Memory B cell (primary cell): ENCODE measurements around the gene UBL7.

Experiments
- ATAC-seq: fragments of 150-1000 bp; cut with Tn5 transposase; 2 replicates; pipeline ENCODE4 v1.10.0; 2021; ENCODE audit warnings: low read depth, mild to moderate bottlenecking, moderate library complexity
- DNase-seq, 2 donors: peaks; one replicate each; pipeline ENCODE4 v3.0.0; 2022; ENCODE audit warnings: low spot score in 2 of 2
- H3K27ac Mint-ChIP-seq: one replicate; pipeline ENCODE4 v1.8.0; 2022; ENCODE audit warnings: mild to moderate bottlenecking, moderate library complexity, mixed read lengths
- H3K27me3 Mint-ChIP-seq: one replicate; pipeline ENCODE4 v1.8.0; 2022; ENCODE audit warnings: mixed read lengths
- H3K36me3 Mint-ChIP-seq: one replicate; pipeline ENCODE4 v1.8.0; 2022; ENCODE audit warnings: mild to moderate bottlenecking, mixed read lengths
- H3K4me1 Mint-ChIP-seq: one replicate; pipeline ENCODE4 v1.8.0; 2022; ENCODE audit warnings: mixed read lengths
- H3K4me3 Mint-ChIP-seq: one replicate; pipeline ENCODE4 v1.8.0; 2022; ENCODE audit warnings: mild to moderate bottlenecking, moderate library complexity, mixed read lengths
- H3K9me3 Mint-ChIP-seq: one replicate; pipeline ENCODE4 v1.8.0; 2022; ENCODE audit warnings: mixed read lengths

The UBL7 gene

DNA sequence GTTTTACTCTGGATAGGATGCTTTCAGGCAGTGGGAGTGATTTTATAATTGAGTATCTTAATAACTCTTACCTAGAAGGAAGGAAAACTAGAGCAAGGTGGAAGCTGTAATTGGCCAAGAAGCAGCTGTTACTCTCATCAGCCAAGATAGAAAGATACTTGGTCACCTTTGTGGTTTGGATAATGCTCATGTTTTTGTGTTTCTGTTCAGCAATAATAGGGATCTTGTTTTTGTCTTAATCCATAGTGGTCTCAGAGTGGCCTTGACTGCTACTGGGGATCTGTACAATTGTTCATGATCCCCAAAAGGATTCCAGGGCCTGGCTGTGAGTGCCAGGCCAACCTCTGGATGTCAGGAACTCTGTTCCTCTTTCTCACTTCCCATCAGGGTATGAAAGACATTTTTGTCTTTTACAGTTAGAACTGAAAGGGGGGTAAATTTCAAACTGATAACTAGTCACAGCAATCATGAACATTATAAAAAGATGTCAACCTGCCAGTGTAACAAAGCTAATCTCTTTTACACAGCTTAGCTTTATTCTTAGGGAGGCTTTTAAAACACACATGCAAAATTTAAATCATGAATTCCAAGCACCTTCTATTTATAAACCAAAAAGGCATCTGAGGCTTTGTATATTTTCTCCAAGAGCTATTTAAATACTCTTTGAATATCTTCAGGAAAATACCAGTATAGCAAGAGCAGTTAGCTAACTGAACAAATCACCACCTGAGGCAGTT lies 6.0 kb downstream of the UBL7 start:
- Mint-ChIP-seq H3K9me3 (no peaks in the 10 kb centered on the region), H3K27ac (no peak overlapping the region), H3K4me3 (no peak overlapping the region), H3K36me3 (peaks cover 39% of the 10 kb centered on the region), H3K27me3 (no peaks in the 10 kb centered on the region), H3K4me1 (peaks cover 7% of the 10 kb centered on the region)
- DNase-seq = no peak
- ATAC-seq = no peak

DNA sequence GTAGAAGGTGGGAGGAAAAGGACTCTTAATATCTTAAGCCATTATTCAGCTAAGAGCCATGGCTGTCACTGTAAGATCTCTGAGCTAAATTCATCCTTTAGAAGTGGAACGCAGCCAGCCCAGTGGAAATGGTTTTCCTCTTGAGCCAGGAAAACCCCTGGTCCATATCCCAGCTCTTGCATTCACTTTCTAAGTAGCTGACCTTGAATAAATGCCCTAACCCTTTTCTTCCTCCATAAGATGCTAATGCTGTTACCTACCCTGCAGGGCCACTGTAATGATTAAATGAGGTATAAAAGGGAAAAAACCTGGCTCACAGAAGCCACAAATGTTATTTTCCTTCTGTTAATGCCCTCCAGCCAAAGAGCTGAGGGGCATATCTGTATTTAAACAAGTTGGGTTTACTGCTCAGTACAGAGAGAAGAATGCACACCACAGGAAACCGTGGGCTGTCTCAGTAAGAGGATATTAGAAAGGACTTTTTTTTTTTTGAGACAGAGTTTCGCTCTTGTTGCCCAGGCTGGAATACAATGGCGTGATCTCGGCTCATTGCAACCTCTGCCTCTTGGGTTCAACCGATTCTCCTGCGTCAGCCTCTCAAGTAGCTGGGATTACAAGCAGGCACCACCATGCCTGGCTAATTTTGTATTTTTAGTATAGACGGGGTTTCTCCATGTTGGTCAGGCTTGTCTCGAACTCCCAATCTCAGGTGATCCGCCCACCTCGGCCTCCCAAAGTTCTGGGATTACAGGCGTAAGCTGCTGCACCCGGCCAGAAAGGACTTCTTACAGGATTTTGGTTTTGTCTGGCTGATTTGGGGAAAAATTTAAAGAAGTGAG lies 6.8 kb downstream of the UBL7 start:
- no peak for ATAC-seq
- peaks cover 7% of the 10 kb centered on the region for H3K4me1 Mint-ChIP-seq
- no peaks in the 10 kb centered on the region for H3K9me3 Mint-ChIP-seq
- H3K36me3 Mint-ChIP-seq = peaks cover 47% of the 10 kb centered on the region
- no peak overlapping the region for H3K27ac Mint-ChIP-seq
- DNase-seq = no peak
- H3K4me3 Mint-ChIP-seq = no peak overlapping the region
- H3K27me3 Mint-ChIP-seq = no peaks in the 10 kb centered on the region

DNA sequence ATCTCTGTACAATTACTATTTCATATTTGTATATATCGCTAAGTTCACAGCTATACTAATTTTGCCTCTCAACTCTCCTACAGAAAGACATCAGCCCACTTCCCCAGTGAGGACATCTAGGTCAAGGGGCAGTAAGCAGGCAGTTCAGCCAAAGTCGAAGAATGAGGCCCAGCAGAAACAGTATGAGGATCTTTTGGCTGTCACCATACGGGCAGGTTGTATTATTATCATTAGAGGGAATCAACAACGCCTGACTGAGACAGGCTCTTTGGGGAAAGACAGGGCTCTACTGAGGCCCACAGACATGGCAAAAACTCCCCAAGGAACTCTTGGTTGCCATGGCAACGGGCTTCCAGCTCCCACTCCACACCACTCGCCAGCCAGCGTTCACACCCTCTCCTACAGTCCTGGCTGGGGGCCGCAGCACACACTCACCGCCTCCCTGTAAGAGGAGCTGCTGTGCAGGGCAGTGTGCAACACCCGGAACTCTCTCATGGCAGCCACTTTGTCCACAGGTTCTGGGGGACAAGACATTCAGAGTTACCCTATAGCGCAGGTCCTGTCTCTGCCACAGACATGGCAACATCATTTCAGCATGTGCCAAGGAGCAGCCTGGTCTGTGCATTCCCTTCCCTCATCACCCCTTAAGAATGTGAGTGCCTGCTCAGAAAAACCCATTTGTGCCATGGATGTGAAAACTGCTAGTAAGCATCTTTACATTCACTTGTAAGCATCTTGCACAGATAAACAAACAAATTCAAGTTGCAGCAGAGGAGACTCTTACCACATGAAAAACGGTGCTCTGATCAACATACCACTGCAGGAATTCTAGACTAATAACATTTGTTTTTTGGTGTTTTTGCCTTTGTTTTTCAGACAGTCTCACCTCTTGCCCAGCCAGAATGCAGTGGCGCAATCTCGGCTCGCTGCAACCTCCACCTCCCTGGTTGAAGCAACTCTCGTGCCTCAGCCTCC lies 8.8 kb downstream of the UBL7 start:
- ATAC-seq (no peak), DNase-seq (no peak)
- Mint-ChIP-seq H3K4me1 (peaks cover 2% of the 10 kb centered on the region), H3K36me3 (peaks cover 50% of the 10 kb centered on the region), H3K9me3 (no peaks in the 10 kb centered on the region), H3K27ac (no peak overlapping the region), H3K4me3 (no peak overlapping the region), H3K27me3 (no peaks in the 10 kb centered on the region)

DNA sequence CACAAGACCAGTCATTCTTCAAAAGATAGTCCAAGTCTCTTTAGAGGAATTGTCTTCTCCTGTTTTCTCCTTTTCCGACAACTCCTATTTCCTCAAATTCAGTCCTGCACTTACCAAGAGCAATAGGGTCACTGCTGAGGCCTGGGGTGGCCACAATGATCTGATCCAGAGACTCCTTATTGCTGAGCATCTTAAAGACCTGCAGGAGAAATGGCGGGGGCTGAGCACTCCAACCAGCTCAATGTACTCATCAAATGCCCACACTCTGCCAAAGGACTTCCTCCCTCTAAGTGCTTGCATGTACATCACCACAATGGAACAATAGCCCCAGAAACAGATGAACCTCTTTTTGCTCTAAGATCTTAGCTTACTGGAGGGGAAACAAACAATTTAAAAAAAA lies 9.6 kb downstream of the UBL7 start:
- H3K4me1 Mint-ChIP-seq = peaks cover 2% of the 10 kb centered on the region
- H3K27ac Mint-ChIP-seq = no peak overlapping the region
- ATAC-seq (no peak), DNase-seq (no peak)
- H3K36me3 Mint-ChIP-seq = peaks cover 54% of the 10 kb centered on the region
- no peaks in the 10 kb centered on the region for H3K9me3 Mint-ChIP-seq
- no peaks in the 10 kb centered on the region for H3K27me3 Mint-ChIP-seq
- no peak overlapping the region for H3K4me3 Mint-ChIP-seq

DNA sequence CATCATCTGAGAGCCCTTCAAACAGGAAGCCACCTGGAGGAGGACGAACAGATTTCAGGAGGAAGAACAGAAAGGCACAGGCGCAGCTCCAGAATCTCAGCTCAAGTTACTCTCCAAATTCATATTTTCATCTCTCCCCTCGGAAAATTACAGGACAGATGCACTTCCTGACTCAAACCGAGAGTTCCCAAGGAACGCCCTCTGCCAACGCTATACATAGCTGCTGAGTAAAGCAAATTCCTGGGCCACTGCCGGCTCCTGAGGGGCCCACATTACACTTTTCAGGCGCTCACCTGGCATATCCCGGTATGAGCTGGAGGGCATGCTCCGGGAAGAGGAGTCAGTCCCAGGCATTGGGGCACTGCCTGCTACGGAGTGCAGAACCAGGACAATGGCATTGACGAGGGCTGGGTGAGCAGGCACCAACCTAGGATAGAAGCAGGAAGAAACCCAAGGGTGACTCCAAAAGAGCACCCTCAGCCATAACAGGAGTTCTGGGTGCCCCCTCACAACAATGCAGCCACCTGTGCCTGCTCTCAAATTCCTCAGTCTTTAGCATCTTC lies 11.2 kb downstream of the UBL7 start:
- Mint-ChIP-seq H3K9me3 (no peaks in the 10 kb centered on the region), H3K36me3 (peaks cover 52% of the 10 kb centered on the region), H3K27me3 (no peaks in the 10 kb centered on the region), H3K27ac (no peak overlapping the region), H3K4me3 (no peak overlapping the region), H3K4me1 (peaks cover 2% of the 10 kb centered on the region)
- DNase-seq (no peak), ATAC-seq (no peak)

GRCh38 chr15:74449095-74449494 lies 11.9 kb downstream of the UBL7 start:
- H3K36me3 Mint-ChIP-seq = peaks cover 53% of the 10 kb centered on the region
- DNase-seq (no peak), ATAC-seq (no peak)
- no peaks in the 10 kb centered on the region for H3K27me3 Mint-ChIP-seq
- peaks cover 2% of the 10 kb centered on the region for H3K4me1 Mint-ChIP-seq
- H3K4me3 Mint-ChIP-seq = no peak overlapping the region
- H3K9me3 Mint-ChIP-seq = no peaks in the 10 kb centered on the region
- no peak overlapping the region for H3K27ac Mint-ChIP-seq

DNA sequence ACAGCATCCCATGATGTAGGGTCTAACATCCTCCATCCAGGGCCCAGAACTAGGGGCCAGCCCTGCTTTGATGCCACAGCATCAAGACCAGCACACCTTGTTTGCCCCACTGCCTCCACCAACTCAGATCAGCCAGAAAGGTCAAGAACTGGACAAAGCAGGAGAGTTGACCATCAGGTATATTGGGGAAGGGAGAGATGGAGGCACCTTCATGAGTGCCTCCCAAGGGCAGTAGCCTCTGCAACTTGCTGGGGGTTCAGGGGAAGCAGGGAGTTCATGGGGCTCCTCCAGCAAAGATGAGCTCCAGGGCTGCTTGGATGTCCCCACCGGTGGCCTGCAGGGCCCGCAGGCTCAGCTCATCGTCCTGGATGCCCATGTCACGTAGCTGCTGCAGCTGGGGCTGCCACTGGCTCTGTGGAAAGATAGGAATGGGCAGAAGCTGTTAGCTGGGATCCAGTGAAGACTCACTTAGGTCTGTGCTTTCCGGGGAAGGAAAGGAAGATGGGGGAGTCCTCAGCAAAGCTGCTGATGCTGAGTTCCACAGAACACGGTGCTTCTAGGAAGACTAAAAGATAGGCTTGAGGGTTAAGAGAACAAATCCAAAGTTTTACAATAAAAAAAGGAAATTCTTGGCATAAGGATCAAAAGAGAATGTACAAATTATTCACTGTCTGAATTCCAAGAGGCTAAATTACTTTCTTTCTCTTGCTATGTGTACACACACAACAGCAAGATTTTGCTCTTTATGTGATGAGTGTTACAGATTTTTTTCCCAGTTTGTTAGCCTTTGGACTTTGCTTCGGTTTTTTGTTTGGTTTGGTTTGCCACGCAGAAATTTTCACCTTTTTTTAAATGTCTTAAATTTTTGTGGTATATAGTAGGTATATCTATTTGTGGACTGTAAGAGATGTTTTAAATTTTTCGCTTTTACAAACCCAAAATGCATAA lies 14.9 kb downstream of the UBL7 start:
- H3K27ac Mint-ChIP-seq = no peak overlapping the region
- DNase-seq = no peak
- no peaks in the 10 kb centered on the region for H3K27me3 Mint-ChIP-seq
- H3K4me1 Mint-ChIP-seq = peaks cover 5% of the 10 kb centered on the region
- H3K9me3 Mint-ChIP-seq = no peaks in the 10 kb centered on the region
- H3K36me3 Mint-ChIP-seq = peaks cover 44% of the 10 kb centered on the region
- ATAC-seq = no peak
- H3K4me3 Mint-ChIP-seq = no peak overlapping the region

- Mint-ChIP-seq H3K27ac (no peak overlapping the region), H3K4me3 (no peak overlapping the region), H3K9me3 (no peaks in the 10 kb centered on the region), H3K4me1 (peaks cover 5% of the 10 kb centered on the region), H3K36me3 (peaks cover 30% of the 10 kb centered on the region), H3K27me3 (no peaks in the 10 kb centered on the region)
- no peak for ATAC-seq
- DNase-seq = no peak
Measured at GRCh38 chr15:74444106-74445062, 16.6 kb downstream of the UBL7 start.

DNA sequence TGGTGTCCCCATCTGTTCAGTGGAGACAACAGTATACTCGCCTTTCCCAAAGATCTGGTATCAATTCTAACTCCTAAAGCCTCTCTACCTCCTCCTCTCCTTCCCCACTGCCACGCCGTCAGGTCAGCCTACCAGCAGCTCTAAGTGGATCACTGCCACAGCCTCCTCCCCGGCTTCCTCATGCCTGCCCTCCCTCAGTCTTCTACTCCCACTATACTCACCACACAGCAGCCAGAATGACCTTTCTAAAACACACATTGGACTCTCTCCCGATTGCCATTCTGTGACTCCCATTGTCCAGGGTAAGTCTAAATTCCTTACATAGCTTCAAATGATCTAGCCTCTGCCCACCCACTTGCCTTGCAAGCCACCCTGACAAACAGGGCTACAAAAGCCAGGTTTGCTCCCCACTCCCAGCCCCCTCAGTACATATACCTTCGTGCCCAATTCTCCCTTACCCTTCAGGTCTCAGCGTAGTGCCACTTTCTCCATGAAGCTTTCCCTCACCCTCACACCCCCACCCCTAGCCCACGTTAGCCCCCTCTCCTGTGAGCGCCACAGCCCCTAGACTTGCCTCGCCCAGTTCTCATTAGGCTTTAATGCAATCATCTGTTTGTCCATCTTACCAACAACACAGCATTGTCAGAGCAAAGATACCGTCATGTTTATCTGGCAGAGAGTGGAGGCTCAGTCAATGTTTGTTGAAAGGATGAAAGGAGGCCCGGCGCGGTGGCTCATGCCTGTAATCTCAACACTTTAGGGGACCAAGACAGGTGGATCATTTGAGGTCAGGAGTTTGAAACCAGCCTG lies 17.7 kb downstream of the UBL7 start:
- peaks cover 11% of the 10 kb centered on the region for H3K4me1 Mint-ChIP-seq
- ATAC-seq = no peak
- no peak overlapping the region for H3K4me3 Mint-ChIP-seq
- H3K27me3 Mint-ChIP-seq = no peaks in the 10 kb centered on the region
- no peaks in the 10 kb centered on the region for H3K9me3 Mint-ChIP-seq
- no peak for DNase-seq
- H3K27ac Mint-ChIP-seq = no peak overlapping the region
- peaks cover 23% of the 10 kb centered on the region for H3K36me3 Mint-ChIP-seq

GRCh38 chr15:74442604-74443003 lies 18.4 kb downstream of the UBL7 start:
- no peak for ATAC-seq
- Mint-ChIP-seq H3K4me3 (no peak overlapping the region), H3K27ac (peak overlapping the region; percentile 18), H3K27me3 (no peaks in the 10 kb centered on the region), H3K36me3 (peaks cover 16% of the 10 kb centered on the region), H3K9me3 (no peaks in the 10 kb centered on the region), H3K4me1 (peaks cover 12% of the 10 kb centered on the region)
- no peak for DNase-seq

DNA sequence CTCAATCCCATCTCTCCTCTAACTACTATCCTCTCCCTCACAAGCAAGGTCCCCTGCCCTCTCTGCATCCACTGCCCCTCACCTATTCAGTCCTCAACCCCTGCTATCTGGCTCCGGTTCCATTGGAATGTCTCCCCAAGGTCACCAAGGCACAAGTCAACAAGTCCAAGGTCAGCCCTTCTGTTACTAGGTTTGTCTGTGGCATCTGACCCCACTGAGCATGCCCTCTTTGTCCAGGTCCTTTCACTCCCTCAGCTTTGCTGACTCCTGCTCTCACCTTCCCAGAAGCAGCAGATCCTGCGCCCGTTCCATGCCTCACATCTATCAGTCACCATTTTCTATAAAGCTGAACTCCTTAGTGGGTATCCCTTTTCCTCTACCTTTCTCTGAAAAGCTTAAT lies 18.9 kb downstream of the UBL7 start:
- no peaks in the 10 kb centered on the region for H3K9me3 Mint-ChIP-seq
- peak overlapping the region; percentile 18 for H3K27ac Mint-ChIP-seq
- peaks cover 12% of the 10 kb centered on the region for H3K4me1 Mint-ChIP-seq
- no peak for ATAC-seq
- H3K27me3 Mint-ChIP-seq = no peaks in the 10 kb centered on the region
- no peak overlapping the region for H3K4me3 Mint-ChIP-seq
- DNase-seq = no peak
- H3K36me3 Mint-ChIP-seq = peaks cover 14% of the 10 kb centered on the region
